Fibroblast of pulmonary artery (primary cell): ENCODE measurements around the gene TRIM29.

ENCODE experiments used
- DNase-seq: peaks from one replicate; pipeline ENCODE4 v3.0.0-alpha.2; 2010; ENCODE audit warnings: low read depth
- H3K4me3 ChIP-seq: replicated peaks from 2 replicates; pipeline ENCODE4 v1.5.1; 2011; ENCODE audit warnings: low read depth, mild to moderate bottlenecking, control low read depth, low read length, moderate library complexity
- TF ChIP-seq, protein P1 (sequence below): IDR thresholded peaks from 2 replicates; pipeline ENCODE4 v1.5.1; 2011; ENCODE audit warnings: mild to moderate bottlenecking, control low read depth, low read length, inconsistent platforms; ENCODE audit errors: missing control alignments

Gene TRIM29, protein sequence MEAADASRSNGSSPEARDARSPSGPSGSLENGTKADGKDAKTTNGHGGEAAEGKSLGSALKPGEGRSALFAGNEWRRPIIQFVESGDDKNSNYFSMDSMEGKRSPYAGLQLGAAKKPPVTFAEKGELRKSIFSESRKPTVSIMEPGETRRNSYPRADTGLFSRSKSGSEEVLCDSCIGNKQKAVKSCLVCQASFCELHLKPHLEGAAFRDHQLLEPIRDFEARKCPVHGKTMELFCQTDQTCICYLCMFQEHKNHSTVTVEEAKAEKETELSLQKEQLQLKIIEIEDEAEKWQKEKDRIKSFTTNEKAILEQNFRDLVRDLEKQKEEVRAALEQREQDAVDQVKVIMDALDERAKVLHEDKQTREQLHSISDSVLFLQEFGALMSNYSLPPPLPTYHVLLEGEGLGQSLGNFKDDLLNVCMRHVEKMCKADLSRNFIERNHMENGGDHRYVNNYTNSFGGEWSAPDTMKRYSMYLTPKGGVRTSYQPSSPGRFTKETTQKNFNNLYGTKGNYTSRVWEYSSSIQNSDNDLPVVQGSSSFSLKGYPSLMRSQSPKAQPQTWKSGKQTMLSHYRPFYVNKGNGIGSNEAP

DNA sequence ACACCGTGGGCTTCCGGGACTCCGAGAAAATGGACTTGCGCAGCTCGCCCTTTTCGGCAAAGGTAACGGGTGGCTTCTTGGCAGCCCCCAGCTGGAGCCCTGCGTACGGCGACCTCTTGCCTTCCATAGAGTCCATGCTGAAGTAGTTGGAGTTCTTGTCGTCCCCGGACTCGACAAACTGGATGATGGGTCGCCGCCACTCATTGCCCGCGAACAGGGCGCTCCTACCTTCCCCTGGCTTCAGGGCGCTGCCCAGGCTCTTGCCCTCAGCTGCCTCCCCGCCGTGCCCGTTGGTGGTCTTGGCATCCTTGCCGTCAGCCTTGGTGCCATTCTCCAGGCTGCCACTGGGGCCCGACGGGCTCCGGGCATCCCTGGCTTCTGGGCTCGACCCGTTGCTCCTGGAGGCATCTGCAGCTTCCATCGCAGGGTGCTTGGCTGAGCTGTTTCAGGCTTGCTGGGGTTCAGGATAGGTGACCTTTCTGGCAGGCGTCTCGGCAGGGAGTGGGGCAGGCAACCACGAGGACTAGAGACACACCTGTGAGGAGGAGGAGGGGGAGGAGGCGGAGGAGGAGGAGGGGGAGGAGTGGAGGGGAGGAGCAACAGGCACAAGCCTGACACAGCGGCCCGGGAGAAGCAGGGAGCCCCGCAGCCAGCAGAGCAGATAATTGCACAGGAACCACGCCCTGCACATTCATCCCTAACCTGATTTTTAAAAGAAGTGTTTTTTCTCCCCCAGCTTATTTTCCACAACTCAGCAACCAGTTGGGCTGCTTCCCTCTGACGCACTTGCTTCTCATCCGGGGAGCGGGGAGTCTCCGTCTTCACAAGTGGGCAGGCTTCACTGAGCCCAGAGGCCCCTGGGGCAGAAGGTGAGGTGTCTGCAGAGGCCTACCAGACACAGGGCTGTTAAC is at the start of gene TRIM29:
TSS of gene TRIM29 (minus strand) at position 503 of the 911 bp plus-strand sequence. CDS start at position 421, 82 bp downstream.
- no peak within 1 kb of the TSS for H3K4me3 ChIP-seq
- DNase-seq: no peak
- TF ChIP-seq, protein P1, sequence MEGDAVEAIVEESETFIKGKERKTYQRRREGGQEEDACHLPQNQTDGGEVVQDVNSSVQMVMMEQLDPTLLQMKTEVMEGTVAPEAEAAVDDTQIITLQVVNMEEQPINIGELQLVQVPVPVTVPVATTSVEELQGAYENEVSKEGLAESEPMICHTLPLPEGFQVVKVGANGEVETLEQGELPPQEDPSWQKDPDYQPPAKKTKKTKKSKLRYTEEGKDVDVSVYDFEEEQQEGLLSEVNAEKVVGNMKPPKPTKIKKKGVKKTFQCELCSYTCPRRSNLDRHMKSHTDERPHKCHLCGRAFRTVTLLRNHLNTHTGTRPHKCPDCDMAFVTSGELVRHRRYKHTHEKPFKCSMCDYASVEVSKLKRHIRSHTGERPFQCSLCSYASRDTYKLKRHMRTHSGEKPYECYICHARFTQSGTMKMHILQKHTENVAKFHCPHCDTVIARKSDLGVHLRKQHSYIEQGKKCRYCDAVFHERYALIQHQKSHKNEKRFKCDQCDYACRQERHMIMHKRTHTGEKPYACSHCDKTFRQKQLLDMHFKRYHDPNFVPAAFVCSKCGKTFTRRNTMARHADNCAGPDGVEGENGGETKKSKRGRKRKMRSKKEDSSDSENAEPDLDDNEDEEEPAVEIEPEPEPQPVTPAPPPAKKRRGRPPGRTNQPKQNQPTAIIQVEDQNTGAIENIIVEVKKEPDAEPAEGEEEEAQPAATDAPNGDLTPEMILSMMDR: no peak

- no peak overlapping the region for H3K4me3 ChIP-seq
- no peak for DNase-seq
- TF ChIP-seq, protein P1: no peak
These were observed 49.1 kb upstream of the TRIM29 start for GRCh38 chr11:120186774-120187591.

DNA sequence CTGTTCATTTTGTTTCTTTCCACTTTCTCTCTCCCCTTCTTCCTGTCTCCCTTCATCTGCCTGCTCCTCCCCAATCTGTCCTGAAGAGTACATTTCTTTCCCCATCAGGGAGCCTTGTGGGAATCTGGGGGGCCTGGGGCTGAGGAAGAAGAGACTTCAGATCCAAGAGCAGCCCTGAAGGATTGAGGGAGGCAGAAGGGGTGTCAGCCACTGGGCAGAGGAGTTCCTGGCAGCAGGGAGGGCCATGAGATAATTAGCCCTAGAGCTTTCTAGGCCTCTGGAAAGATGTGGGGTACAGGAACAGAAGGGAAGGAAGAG is 48.5 kb upstream of the TRIM29 start:
- no peak overlapping the region for H3K4me3 ChIP-seq
- TF ChIP-seq, protein P1: no peak

DNA sequence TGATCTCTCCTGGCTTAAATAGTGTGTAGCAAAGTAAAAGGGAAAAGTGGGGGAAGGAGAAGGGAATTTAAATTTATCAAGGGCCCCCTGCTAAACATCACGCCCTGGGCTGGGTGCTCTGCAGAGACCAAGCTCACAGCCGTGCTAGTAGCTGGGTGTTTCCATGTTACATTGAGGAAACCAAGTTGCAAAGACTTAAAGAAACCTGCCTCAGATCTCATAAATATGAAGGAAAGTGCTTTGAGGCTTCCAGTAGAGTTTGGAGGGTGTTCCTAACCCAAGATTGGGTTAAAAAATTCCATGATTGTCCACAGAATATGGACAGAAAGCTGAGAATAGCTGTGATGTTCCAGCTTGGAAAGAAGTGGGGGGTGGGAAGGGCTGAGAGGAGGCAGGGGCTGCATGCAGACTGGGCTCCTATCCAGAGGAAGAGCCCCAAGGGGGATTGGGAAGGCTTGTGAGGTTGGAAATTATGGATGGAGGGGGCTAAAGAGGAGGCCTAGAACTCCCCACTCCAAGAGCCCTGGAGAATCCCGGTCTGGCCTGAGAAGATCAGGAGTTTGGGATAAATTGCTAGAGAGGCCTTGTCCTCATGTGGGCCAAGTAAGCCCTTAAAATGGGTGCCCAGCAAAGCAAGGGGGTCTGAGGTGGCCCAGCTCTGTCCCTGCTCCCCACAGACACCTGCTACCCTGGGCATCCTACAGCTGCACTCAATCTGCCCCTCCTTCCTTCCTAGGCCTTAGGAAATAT is 48.0 kb upstream of the TRIM29 start:
- DNase-seq: no peak
- no peak overlapping the region for H3K4me3 ChIP-seq
- TF ChIP-seq, protein P1: no peak

More for the DNA sequence above, 48.5 kb upstream of the TRIM29 start:
- DNase-seq: no peak

DNA sequence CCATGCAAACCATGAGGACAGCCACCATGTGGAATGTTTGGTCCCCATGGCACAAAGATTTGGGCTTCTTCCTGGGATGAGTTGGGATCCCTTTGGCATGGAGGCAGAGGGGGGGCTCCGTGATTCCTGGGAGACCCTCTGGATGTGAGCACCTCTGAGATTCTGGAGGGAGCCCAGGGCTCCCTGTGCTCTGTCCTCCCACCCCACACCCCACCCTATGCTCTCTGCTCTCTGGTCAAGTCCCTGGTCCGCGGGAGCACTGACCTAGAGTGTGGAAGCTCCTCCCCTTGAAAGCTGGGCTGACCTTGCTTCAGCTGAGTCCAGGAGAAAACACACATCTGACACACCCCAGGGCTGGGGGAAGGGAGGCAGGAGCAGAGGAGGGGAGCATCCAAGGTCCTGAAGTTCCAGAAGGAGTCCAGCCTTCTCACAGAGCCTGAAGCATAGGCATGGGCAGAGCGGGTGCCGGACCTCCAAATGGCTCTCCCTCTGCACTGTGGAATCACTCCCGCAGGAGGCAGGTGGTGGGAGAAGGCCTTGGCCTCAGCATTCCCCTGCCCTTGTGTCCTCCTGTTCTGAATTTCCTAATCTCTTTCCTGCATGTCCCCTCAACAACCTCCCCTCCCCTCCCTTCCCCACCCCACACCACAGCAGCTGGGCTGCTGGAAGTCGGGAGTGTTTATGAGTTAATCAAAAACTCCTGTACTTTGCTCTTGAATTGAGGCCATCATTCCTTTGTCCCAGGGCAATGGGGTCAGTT is 47.2 kb upstream of the TRIM29 start:
- TF ChIP-seq, protein P1: no peak
- H3K4me3 ChIP-seq: no peak overlapping the region
- DNase-seq: peak; percentile 39
